Cardiac fibroblast (primary cell): ENCODE results near the gene TANC1.
A peak's percentile ranks its signal among the peaks of the same experiment; 100 is the strongest.

ENCODE experiments used
- DNase-seq, 2 donors: peaks; one replicate each; pipeline versions ENCODE4 v3.0.0 to v3.0.0-alpha.2; 2010; ENCODE audit warnings: low read depth in 2 of 2
- H3K4me3 ChIP-seq, 2 donors: replicated peaks in 1 of 2; 1 replicate in 1 of 2; 2 replicates in 1 of 2; pipeline ENCODE4 v1.5.1; 2011; ENCODE audit warnings: low read depth in 2 of 2, low read length in 2 of 2, mild to moderate bottlenecking in 2 of 2, moderate library complexity in 1 of 2
- CTCF ChIP-seq: IDR thresholded peaks from one replicate; pipeline ENCODE4 v1.5.1; 2011; ENCODE audit warnings: low read depth, mild to moderate bottlenecking, low read length, inconsistent platforms

TANC1 gene

GRCh38 chr2:159119652-159120257, 151.3 kb downstream of the TANC1 start:
- no peak overlapping the region for H3K4me3 ChIP-seq
- TF ChIP-seq CTCF, result no peak
- peak in 1 of 2 donors; percentile 15 for DNase-seq

GRCh38 chr2:159123786-159124185, 155.3 kb downstream of the TANC1 start:
- no peak for DNase-seq
- no peak overlapping the region for H3K4me3 ChIP-seq
- no peak for TF ChIP-seq CTCF

GRCh38 chr2:159124441-159124911, 156.0 kb downstream of the TANC1 start:
- peak; percentile 91 to 92 for DNase-seq
- no peak for TF ChIP-seq CTCF
- H3K4me3 ChIP-seq, result no peak overlapping the region

- TF ChIP-seq CTCF, result no peak
- DNase-seq, result peak in 1 of 2 donors; percentile 25
- H3K4me3 ChIP-seq, result no peak overlapping the region
Measured at GRCh38 chr2:159124931-159125467, 156.6 kb downstream of the TANC1 start.

DNA sequence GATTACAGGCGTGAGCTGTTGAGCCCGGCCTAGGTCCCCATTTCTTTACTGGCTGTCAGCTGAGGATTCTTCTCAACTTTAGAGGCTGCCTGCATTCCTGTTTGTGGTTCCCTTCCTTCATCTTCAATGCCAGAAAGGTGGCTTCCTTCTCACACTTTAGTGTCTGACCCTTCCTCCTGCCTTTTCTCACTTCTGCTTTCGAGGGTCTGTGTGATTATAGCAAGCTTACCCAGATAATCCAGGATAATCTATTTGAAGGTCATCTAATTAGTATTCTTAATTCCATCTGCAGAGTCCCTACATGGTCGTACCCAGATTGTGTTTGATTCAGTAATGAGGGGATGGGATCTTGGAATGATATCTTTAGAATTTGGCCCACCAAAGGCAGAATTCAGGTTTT, 157.4 kb downstream of the TANC1 start:
- no peak for DNase-seq
- no peak overlapping the region for H3K4me3 ChIP-seq
- TF ChIP-seq CTCF, result no peak

- no peak overlapping the region for H3K4me3 ChIP-seq
- peak; percentile 69 to 85 for DNase-seq
- no peak for TF ChIP-seq CTCF
Measured at GRCh38 chr2:159126432-159127022, 158.1 kb downstream of the TANC1 start.
